Tibial nerve (tissue), 4 donors: ENCODE measurements around the gene ANO2. TPM values are rescaled to one million over a fixed set of nuclear protein-coding genes. Genes with fewer than 3 reads are reported as not detected.

Source experiments
- DNase-seq, 2 donors: peaks; one replicate each; pipeline ENCODE4 v3.0.0-alpha.2; 2019; ENCODE audit warnings: low spot score in 2 of 2
- H3K27ac ChIP-seq, 4 donors: fragments of 200-600 bp; sonication (generic) in 3 of 4; one replicate each; pipeline ENCODE4 v1.5.1; 2017 to 2019; ENCODE audit warnings: mild to moderate bottlenecking in 1 of 4
- H3K27me3 ChIP-seq, 2 donors: fragments of 200-600 bp; sonication (generic) in 1 of 2; one replicate each; pipeline versions ENCODE4 v1.5.1 to v1.6.0; 2017 to 2019
- H3K36me3 ChIP-seq, 3 donors: fragments of 200-600 bp; sonication (generic); one replicate each; pipeline ENCODE4 v1.5.1; 2018 to 2019
- H3K4me1 ChIP-seq, 4 donors: fragments of 200-600 bp; sonication (generic) in 3 of 4; one replicate each; pipeline ENCODE4 v1.5.1; 2017 to 2019
- H3K4me3 ChIP-seq, 4 donors: fragments of 200-600 bp; sonication (generic) in 3 of 4; one replicate each; pipeline ENCODE4 v1.5.1; 2017 to 2019; ENCODE audit warnings: mild to moderate bottlenecking in 1 of 4, moderate library complexity in 1 of 4
- H3K9me3 ChIP-seq, 4 donors: fragments of 200-600 bp; sonication (generic) in 3 of 4; one replicate each; pipeline ENCODE4 v1.5.1; 2017 to 2019
- EP300 ChIP-seq, 2 donors: sonication (generic); formaldehyde crosslinking; IDR thresholded peaks; one replicate each; pipeline ENCODE4 v1.6.1; 2017; ENCODE audit warnings: antibody characterized with exemption in 2 of 2, mild to moderate bottlenecking in 1 of 2
- POLR2A ChIP-seq, 2 donors: fragments of 450-650 bp; IDR thresholded peaks; one replicate each; pipeline ENCODE4 v1.6.1; 2017; ENCODE audit warnings: antibody characterized with exemption in 2 of 2, mild to moderate bottlenecking in 2 of 2, moderate library complexity in 2 of 2
- WGBS, 2 donors: methylation state at CpG; one replicate each; pipeline ENCODE4 v1.1.5; 2018; 5-methylcytosine and 5-hydroxymethylcytosine counted together
- total RNA-seq, 4 donors: library from RNA; depleted of rRNA; stranded (reverse); fragments of >200 nt; gene quantifications; one replicate each; pipeline ENCODE4 v1.1.0, GENCODE V29; 2016
- TF ChIP-seq, protein P1 (sequence below), 5 experiments: fragments of 200-600 bp in 3 of 5; fragments of 450-650 bp in 2 of 5; sonication (generic) in 3 of 5; IDR thresholded peaks; one replicate each; pipeline ENCODE4 v1.5.1; 2016 to 2019; ENCODE audit warnings: antibody characterized with exemption in 5 of 5, mild to moderate bottlenecking in 3 of 5, moderate library complexity in 2 of 5

Gene ANO2
- total RNA-seq, 4 donors from 2014 or later: 13.8 to 23.2 (median 21.3) TPM

GRCh38 chr12:5748027-5748426 is 197.0 kb downstream of the ANO2 start:
- H3K4me1 ChIP-seq: no peaks in the 10 kb centered on the region
- 78 to 88% methylated on average over 12 of the region's 12 CpGs for WGBS, 2 donors
- TF ChIP-seq EP300 (IDR thresholded peaks at IDR 0.05): no peak
- H3K27ac ChIP-seq: no peak overlapping the region
- no peaks in the 10 kb centered on the region for H3K27me3 ChIP-seq
- no peak overlapping the region for H3K4me3 ChIP-seq
- H3K9me3 ChIP-seq: no peaks in the 10 kb centered on the region
- no peaks in the 10 kb centered on the region for H3K36me3 ChIP-seq
- DNase-seq: no peak

- no peaks in the 10 kb centered on the region for H3K27me3 ChIP-seq
- 82 to 89% methylated on average over 6 of the region's 6 CpGs for WGBS, 2 donors
- no peak for DNase-seq
- TF ChIP-seq EP300 (IDR thresholded peaks at IDR 0.05) (no peak), POLR2A (IDR thresholded peaks at IDR 0.05) (no peak)
- TF ChIP-seq, protein P1, sequence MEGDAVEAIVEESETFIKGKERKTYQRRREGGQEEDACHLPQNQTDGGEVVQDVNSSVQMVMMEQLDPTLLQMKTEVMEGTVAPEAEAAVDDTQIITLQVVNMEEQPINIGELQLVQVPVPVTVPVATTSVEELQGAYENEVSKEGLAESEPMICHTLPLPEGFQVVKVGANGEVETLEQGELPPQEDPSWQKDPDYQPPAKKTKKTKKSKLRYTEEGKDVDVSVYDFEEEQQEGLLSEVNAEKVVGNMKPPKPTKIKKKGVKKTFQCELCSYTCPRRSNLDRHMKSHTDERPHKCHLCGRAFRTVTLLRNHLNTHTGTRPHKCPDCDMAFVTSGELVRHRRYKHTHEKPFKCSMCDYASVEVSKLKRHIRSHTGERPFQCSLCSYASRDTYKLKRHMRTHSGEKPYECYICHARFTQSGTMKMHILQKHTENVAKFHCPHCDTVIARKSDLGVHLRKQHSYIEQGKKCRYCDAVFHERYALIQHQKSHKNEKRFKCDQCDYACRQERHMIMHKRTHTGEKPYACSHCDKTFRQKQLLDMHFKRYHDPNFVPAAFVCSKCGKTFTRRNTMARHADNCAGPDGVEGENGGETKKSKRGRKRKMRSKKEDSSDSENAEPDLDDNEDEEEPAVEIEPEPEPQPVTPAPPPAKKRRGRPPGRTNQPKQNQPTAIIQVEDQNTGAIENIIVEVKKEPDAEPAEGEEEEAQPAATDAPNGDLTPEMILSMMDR (IDR thresholded peaks at IDR 0.05): no peak
- H3K4me1 ChIP-seq: no peaks in the 10 kb centered on the region
- no peak overlapping the region for H3K27ac ChIP-seq
- H3K4me3 ChIP-seq: no peak overlapping the region
- H3K36me3 ChIP-seq: no peaks in the 10 kb centered on the region
- no peaks in the 10 kb centered on the region for H3K9me3 ChIP-seq
These were observed 198.1 kb downstream of the ANO2 start for GRCh38 chr12:5746917-5747316.

DNA sequence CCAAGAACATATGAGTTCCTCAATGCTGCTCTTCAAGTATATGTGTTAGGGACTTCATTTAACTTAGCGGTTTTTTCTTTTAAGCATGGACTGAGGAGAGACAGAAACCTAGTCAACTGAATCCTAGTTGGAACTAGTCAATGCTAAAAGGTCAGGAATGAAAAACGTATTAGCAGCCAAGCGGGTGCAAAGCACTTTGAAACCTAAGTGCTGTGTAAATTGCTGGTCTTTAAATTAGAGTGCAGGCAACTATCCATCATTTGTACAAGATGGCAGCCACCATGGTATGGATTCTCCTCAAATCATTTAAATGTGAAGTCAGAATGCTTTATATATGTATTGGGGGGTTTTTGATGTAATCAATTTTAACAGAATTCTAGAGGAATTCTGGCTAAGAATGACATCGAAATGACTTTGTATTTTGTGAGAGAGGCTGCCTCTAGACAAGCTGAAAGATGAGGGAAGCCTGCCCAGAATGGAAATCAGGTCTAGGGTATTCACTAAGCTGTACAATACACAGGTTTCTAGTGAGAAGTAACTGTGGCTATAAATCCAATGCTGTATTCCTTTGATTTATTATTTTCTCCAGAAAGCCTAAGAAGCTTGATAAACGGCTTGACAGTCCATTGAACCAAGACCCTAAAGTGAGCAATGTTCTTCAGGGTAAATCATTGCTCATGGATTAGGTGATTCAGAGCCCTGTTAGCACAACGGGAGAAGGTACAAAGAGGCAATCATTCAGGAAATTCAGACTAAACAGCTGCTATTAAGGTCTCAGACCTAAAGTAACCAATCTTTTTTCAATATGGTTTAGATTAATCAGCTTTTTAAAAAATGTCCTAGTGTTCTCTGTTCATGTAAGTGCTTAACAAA is 198.8 kb downstream of the ANO2 start:
- Histone ChIP-seq H3K27me3 (no peaks in the 10 kb centered on the region), H3K9me3 (no peaks in the 10 kb centered on the region), H3K27ac (no peak overlapping the region), H3K4me1 (no peaks in the 10 kb centered on the region), H3K4me3 (no peak overlapping the region), H3K36me3 (no peaks in the 10 kb centered on the region)
- 76 to 78% methylated on average over 6 of the region's 6 CpGs for WGBS, 2 donors
- no peak for DNase-seq
- TF ChIP-seq POLR2A (IDR thresholded peaks at IDR 0.05) (no peak), EP300 (IDR thresholded peaks at IDR 0.05) (no peak)
- TF ChIP-seq, protein P1 (IDR thresholded peaks at IDR 0.05): no peak

DNA sequence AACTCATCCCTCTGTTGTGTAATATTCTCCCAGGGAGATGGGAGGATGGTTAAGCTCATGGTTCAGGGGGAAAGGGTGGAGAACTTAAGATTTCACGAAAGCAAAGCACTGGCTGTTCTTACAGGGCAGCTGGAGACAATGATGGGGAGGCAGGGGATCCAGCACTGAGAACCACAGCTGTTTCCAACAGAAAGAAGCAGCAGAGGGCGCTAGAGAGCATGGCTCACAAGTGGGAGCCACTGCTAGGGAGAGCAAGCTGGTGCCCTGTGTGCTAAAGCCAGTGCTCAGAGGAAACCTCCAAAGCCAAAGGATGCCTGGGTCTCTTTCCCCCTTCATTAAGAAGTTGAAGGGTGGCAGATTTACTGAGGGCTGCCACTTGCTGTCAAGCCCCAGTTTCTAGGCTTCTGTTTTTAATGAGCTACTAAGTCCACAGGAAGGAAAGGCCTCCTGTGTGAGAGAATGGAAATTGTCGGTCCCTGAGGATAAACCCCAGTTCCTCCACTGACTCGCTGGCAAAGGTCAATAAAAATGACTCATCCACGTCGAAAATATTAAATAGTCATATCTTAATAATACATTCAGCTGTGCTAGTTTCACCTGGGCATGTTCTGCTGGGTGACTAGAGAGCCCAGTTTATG is 199.7 kb downstream of the ANO2 start:
- TF ChIP-seq EP300 (IDR thresholded peaks at IDR 0.05) (no peak), POLR2A (IDR thresholded peaks at IDR 0.05) (no peak)
- TF ChIP-seq, protein P1 (IDR thresholded peaks at IDR 0.05): peak in 4 of 5 experiments; percentile 38 to 54 (median 47)
- Histone ChIP-seq H3K4me1 (no peaks in the 10 kb centered on the region), H3K36me3 (no peaks in the 10 kb centered on the region), H3K27me3 (no peaks in the 10 kb centered on the region), H3K9me3 (no peaks in the 10 kb centered on the region), H3K27ac (no peak overlapping the region), H3K4me3 (no peak overlapping the region)
- 25 to 35% methylated on average over 6 of the region's 6 CpGs for WGBS, 2 donors
- DNase-seq: peak; percentile 40 to 82

DNA sequence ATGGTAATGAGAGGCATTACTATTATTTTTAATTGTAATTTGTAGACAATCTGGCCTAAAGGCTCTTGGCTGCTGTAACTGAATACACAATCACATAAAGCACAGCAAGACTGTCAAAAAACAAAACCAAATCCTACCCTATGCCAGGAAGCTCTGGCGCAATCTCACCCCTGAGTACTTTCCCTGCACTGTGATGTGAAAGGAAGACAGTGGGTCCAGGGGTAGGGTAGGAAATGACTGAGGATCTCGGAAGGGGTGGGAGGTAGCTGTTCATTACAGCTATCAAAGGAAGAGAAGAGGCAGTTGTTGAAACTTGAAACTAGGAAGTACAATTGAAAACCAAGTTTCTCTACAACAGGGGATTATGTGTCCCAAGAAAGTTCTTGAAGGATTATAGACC is 202.8 kb downstream of the ANO2 start:
- Histone ChIP-seq H3K27ac (no peak overlapping the region), H3K4me3 (no peak overlapping the region), H3K36me3 (no peaks in the 10 kb centered on the region), H3K9me3 (no peaks in the 10 kb centered on the region), H3K27me3 (no peaks in the 10 kb centered on the region), H3K4me1 (no peaks in the 10 kb centered on the region)
- TF ChIP-seq EP300 (IDR thresholded peaks at IDR 0.05) (no peak), POLR2A (IDR thresholded peaks at IDR 0.05) (no peak)
- TF ChIP-seq, protein P1 (IDR thresholded peaks at IDR 0.05): no peak
- DNase-seq: no peak
- 71% methylated on average over 2 of the region's 2 CpGs for WGBS, 2 donors
